Adipocyte (in vitro differentiated cells): ENCODE measurements around the gene RAD18.

Experiments
- DNase-seq: peaks from one replicate; pipeline ENCODE4 v3.0.0-alpha.2; 2015; ENCODE audit warnings: low read depth
- H3K27me3 ChIP-seq: replicated peaks from 2 replicates; pipeline ENCODE4 v1.7.0; 2013; ENCODE audit warnings: mild to moderate bottlenecking, low read length, moderate library complexity; ENCODE audit not compliant: control insufficient read depth, insufficient read depth
- H3K36me3 ChIP-seq: 2 replicates; pipeline ENCODE4 v1.7.0; 2013; ENCODE audit warnings: low read length, mild to moderate bottlenecking, moderate library complexity; ENCODE audit not compliant: control insufficient read depth, insufficient read depth, severe bottlenecking
- H3K4me1 ChIP-seq: 2 replicates; pipeline ENCODE4 v1.7.0; 2013; ENCODE audit warnings: mild to moderate bottlenecking, low read length, moderate library complexity; ENCODE audit not compliant: control insufficient read depth, insufficient read depth
- H3K4me3 ChIP-seq: 2 replicates; pipeline ENCODE4 v1.7.0; 2013; ENCODE audit warnings: mild to moderate bottlenecking, low read length, moderate library complexity
- H3K9ac ChIP-seq: 2 replicates; pipeline ENCODE4 v1.7.0; 2013; ENCODE audit warnings: mild to moderate bottlenecking, low read length, moderate library complexity
- H3K9me3 ChIP-seq: 2 replicates; pipeline ENCODE4 v1.7.0; 2013; ENCODE audit warnings: mild to moderate bottlenecking, low read length, moderate library complexity; ENCODE audit not compliant: control insufficient read depth

The RAD18 gene

GRCh38 chr3:8984526-8984925 lies 21.3 kb upstream of the RAD18 start:
- no peak for DNase-seq
- Histone ChIP-seq H3K36me3 (no peaks in the 10 kb centered on the region), H3K4me3 (no peak overlapping the region), H3K4me1 (peaks cover 38% of the 10 kb centered on the region), H3K9ac (no peak overlapping the region), H3K27me3 (no peaks in the 10 kb centered on the region), H3K9me3 (peaks cover 1% of the 10 kb centered on the region)

- Histone ChIP-seq H3K36me3 (no peaks in the 10 kb centered on the region), H3K4me3 (no peak overlapping the region), H3K9me3 (peaks cover 5% of the 10 kb centered on the region), H3K4me1 (peaks cover 38% of the 10 kb centered on the region), H3K27me3 (no peaks in the 10 kb centered on the region), H3K9ac (no peak overlapping the region)
- no peak for DNase-seq
These were observed 20.8 kb upstream of the RAD18 start for GRCh38 chr3:8984081-8984480.

GRCh38 chr3:8983591-8983990 lies 20.3 kb upstream of the RAD18 start:
- Histone ChIP-seq H3K9me3 (peaks cover 8% of the 10 kb centered on the region), H3K27me3 (no peaks in the 10 kb centered on the region), H3K4me1 (peaks cover 37% of the 10 kb centered on the region), H3K36me3 (no peaks in the 10 kb centered on the region), H3K4me3 (no peak overlapping the region), H3K9ac (no peak overlapping the region)
- DNase-seq = no peak

- DNase-seq = no peak
- Histone ChIP-seq H3K27me3 (no peaks in the 10 kb centered on the region), H3K36me3 (no peaks in the 10 kb centered on the region), H3K9ac (no peak overlapping the region), H3K4me3 (no peak overlapping the region), H3K4me1 (peaks cover 32% of the 10 kb centered on the region), H3K9me3 (peaks cover 8% of the 10 kb centered on the region)
These were observed 19.8 kb upstream of the RAD18 start for GRCh38 chr3:8983026-8983425.

- Histone ChIP-seq H3K9ac (no peak overlapping the region), H3K4me1 (peaks cover 31% of the 10 kb centered on the region), H3K27me3 (no peaks in the 10 kb centered on the region), H3K9me3 (peaks cover 8% of the 10 kb centered on the region), H3K4me3 (no peak overlapping the region), H3K36me3 (no peaks in the 10 kb centered on the region)
- DNase-seq = no peak
These were observed 19.2 kb upstream of the RAD18 start for GRCh38 chr3:8982509-8982908.

- Histone ChIP-seq H3K36me3 (no peaks in the 10 kb centered on the region), H3K4me1 (peaks cover 32% of the 10 kb centered on the region), H3K9me3 (peaks cover 8% of the 10 kb centered on the region), H3K27me3 (no peaks in the 10 kb centered on the region), H3K9ac (peak overlapping the region; percentile 21), H3K4me3 (no peak overlapping the region)
- DNase-seq = no peak
These were observed 18.4 kb upstream of the RAD18 start for GRCh38 chr3:8981700-8982099.

GRCh38 chr3:8981296-8981695 lies 18.0 kb upstream of the RAD18 start:
- H3K4me3 ChIP-seq = no peak overlapping the region
- DNase-seq = no peak
- H3K9me3 ChIP-seq = peaks cover 8% of the 10 kb centered on the region
- H3K36me3 ChIP-seq = no peaks in the 10 kb centered on the region
- H3K27me3 ChIP-seq = no peaks in the 10 kb centered on the region
- peaks cover 36% of the 10 kb centered on the region for H3K4me1 ChIP-seq
- H3K9ac ChIP-seq = peak overlapping the region; percentile 21

GRCh38 chr3:8980756-8981257 lies 17.5 kb upstream of the RAD18 start:
- peak overlapping the region; percentile 21 for H3K9ac ChIP-seq
- H3K9me3 ChIP-seq = peaks cover 8% of the 10 kb centered on the region
- DNase-seq = no peak
- peaks cover 37% of the 10 kb centered on the region for H3K4me1 ChIP-seq
- H3K27me3 ChIP-seq = no peaks in the 10 kb centered on the region
- H3K4me3 ChIP-seq = no peak overlapping the region
- H3K36me3 ChIP-seq = no peaks in the 10 kb centered on the region

- H3K9ac ChIP-seq = no peak overlapping the region
- peaks cover 42% of the 10 kb centered on the region for H3K4me1 ChIP-seq
- no peaks in the 10 kb centered on the region for H3K36me3 ChIP-seq
- no peak overlapping the region for H3K4me3 ChIP-seq
- H3K9me3 ChIP-seq = peaks cover 8% of the 10 kb centered on the region
- no peaks in the 10 kb centered on the region for H3K27me3 ChIP-seq
- no peak for DNase-seq
These were observed 16.0 kb upstream of the RAD18 start for GRCh38 chr3:8979262-8979661.

GRCh38 chr3:8978551-8978950 lies 15.3 kb upstream of the RAD18 start:
- Histone ChIP-seq H3K9ac (no peak overlapping the region), H3K27me3 (no peaks in the 10 kb centered on the region), H3K4me3 (no peak overlapping the region), H3K36me3 (no peaks in the 10 kb centered on the region), H3K9me3 (peaks cover 8% of the 10 kb centered on the region), H3K4me1 (peaks cover 36% of the 10 kb centered on the region)
- DNase-seq = no peak

- Histone ChIP-seq H3K9ac (no peak overlapping the region), H3K4me1 (peaks cover 26% of the 10 kb centered on the region), H3K36me3 (no peaks in the 10 kb centered on the region), H3K27me3 (no peaks in the 10 kb centered on the region), H3K4me3 (no peak overlapping the region), H3K9me3 (peaks cover 8% of the 10 kb centered on the region)
- no peak for DNase-seq
These were observed 13.4 kb upstream of the RAD18 start for GRCh38 chr3:8976540-8977182.
